ENCODE results near the gene LIN7A.
A peak's percentile ranks its signal among the peaks of the same experiment; 100 is the strongest.
"Not testable (repeated sequence)": the region's sequence is repeated elsewhere in the genome, so short reads cannot be mapped to it uniquely, and the experiment has no call there.

The LIN7A gene

GRCh38 chr12:80802652-80803400 is 134.9 kb downstream of the LIN7A start:
- DNase-seq: no peak

GRCh38 chr12:80798281-80798680 is 139.5 kb downstream of the LIN7A start:
- no peak for DNase-seq

- no peak for DNase-seq
Observed at GRCh38 chr12:80794551-80794950, 143.2 kb downstream of the LIN7A start.

- DNase-seq: no peak
Observed at GRCh38 chr12:80792861-80793260, 144.9 kb downstream of the LIN7A start.

GRCh38 chr12:80791863-80792262 is 145.9 kb downstream of the LIN7A start:
- DNase-seq: no peak

GRCh38 chr12:80788407-80788806 is 149.3 kb downstream of the LIN7A start:
- DNase-seq: not testable (repeated sequence)

GRCh38 chr12:80782963-80783470 is 154.7 kb downstream of the LIN7A start:
- DNase-seq: not testable (repeated sequence)

GRCh38 chr12:80781313-80781712 is 156.4 kb downstream of the LIN7A start:
- no peak for DNase-seq

- DNase-seq: no peak
Observed at GRCh38 chr12:80780746-80781145, 157.0 kb downstream of the LIN7A start.

GRCh38 chr12:80778005-80778541 is 159.7 kb downstream of the LIN7A start:
- DNase-seq: peak; percentile 24

GRCh38 chr12:80777587-80777986 is 160.1 kb downstream of the LIN7A start:
- DNase-seq: no peak

- no peak for DNase-seq
Observed at GRCh38 chr12:80776706-80777105, 161.0 kb downstream of the LIN7A start.

- DNase-seq: no peak
Observed at GRCh38 chr12:80770958-80771357, 166.8 kb downstream of the LIN7A start.

GRCh38 chr12:80769553-80770140 is 168.1 kb downstream of the LIN7A start:
- DNase-seq: no peak

GRCh38 chr12:80766897-80767296 is 170.8 kb downstream of the LIN7A start:
- no peak for DNase-seq

- DNase-seq: no peak
Observed at GRCh38 chr12:80766210-80766609, 171.5 kb downstream of the LIN7A start.

GRCh38 chr12:80763874-80764273 is 173.9 kb downstream of the LIN7A start:
- no peak for DNase-seq

GRCh38 chr12:80761838-80762237 is 175.9 kb downstream of the LIN7A start:
- DNase-seq: no peak

- no peak for DNase-seq
Observed at GRCh38 chr12:80756875-80757274, 180.9 kb downstream of the LIN7A start.

- DNase-seq: no peak
Observed at GRCh38 chr12:80754274-80754673, 183.5 kb downstream of the LIN7A start.

- no peak for DNase-seq
Observed at GRCh38 chr12:80752464-80752863, 185.3 kb downstream of the LIN7A start.

GRCh38 chr12:80749456-80749855 is 188.3 kb downstream of the LIN7A start:
- no peak for DNase-seq

GRCh38 chr12:80747800-80748199 is 189.9 kb downstream of the LIN7A start:
- no peak for DNase-seq

GRCh38 chr12:80745851-80746505 is 191.8 kb downstream of the LIN7A start:
- peak; percentile 57 for DNase-seq
